NCI-H2227 (cell line): ENCODE results near the gene ZNF341.
"Not testable (repeated sequence)": the region's sequence is repeated elsewhere in the genome, so short reads cannot be mapped to it uniquely, and the experiment has no call there.

Experiments used
- DNase-seq: peaks from one replicate; lab custom pipeline; 2025; ENCODE audit not compliant: unreplicated experiment; lab: John Stamatoyannopoulos, UW

Gene ZNF341

DNA sequence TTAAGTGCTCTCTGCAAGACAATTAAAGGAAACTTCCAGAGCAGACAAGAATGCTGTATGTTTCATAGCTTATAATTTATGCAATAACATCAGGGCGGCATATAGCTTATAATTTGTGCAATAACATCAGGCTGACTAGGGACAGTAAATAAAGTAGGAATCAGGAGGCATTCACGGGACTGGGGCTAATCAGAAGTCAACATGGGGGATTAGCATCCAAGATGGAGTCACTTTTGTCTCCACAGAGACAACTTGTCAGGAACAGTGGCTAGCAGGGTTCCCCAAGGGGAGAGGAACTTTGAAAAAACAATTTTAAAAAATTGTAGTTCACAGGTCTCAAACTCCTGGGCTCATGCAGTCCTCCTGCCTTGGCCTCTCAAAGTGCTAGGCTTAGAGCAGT lies 3.3 kb upstream of the ZNF341 start:
- DNase-seq, result no peak

DNA sequence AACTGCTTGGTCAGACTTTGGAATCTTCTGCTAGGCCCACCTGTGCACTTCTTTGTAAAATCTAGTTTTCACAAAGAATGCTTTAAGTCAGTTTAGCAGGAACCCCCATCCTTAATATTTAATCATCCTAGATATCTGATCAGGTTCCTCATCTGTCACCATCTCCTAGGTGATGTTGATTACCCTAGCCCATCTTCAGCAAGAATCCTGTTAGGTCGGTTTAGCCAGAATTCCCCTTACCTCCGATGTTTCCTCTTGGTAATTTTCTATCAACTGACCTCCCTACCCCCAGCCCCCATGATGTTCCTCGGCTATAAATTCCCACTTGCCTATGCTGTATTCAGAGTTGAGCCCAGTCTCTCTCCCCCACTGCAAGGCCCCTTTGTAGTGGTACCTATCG lies 2.7 kb upstream of the ZNF341 start:
- DNase-seq, result no peak

DNA sequence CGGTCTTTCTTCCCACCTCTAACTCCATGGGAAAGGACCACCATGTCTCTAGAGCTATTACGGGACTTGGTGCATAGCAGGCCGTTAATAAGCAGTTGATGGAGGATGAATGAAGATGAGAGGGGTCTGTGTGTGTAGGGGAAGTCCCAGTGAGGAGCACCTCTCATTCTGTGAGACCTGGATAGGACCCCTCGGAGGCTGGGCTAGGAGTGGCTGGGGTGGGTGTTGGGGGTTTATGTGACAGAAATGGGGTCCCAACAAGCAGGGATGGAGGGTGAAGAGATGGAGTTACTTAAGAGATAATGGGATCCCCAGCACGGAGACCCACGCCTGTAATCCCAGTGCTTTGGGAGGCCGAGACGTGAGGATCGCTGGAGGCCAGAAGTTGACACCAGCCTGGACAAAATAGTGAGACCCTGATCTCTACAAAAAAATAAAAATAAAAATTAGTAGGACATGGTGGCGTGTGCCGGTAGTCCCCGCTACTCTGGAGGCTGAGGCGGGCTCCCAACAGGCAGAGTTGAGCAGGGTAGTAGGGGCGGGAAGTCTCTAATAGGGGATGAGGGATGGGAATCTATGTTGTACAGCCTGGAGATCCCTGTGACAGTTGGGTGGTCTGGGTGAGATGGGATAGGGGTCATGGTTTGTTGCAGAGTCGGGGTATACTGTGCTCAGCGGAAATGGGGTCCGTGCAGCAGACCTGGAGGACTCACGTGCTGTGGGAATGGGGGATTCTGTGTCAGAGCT lies 677 bp upstream of the ZNF341 start:
- DNase-seq, result no peak

DNA sequence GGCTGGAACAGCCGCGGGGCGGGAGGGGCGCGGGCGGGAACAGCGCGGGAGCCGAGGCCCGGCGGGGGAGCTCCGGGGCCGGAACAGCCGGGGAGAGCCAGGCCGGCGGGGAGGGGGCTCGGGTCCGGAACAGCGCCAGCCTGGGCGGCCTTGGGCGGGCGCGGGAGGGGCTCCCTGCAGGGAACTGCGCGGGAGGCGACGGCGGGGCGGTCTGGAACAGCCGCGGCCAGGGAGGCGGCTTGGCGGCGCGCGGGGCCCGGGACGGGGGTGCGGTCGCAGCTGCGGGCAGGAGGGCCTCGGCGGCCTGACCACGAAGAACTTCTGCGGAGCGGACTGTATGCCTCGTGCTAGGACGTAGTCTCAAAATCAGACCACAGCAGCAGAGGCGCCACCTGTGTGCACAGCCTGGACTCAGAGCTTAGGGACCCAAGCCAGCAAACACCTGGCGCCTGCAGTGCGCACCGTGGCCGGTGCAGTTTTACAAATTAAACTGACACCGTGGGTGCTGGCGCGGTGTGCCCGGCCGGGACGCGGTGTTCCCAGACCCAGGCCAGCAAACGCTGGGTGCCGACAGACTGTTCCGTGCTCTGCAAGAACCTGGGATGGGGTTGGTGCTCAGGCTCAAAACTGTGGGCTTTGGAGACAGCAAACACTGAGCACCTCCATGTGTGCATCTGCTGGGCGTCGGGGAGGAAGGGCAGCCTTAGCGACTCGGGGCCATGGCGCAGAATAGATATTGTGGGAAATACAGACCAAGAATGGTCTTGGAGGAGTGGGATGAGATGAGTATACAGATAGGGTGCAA lies 572 bp downstream of the ZNF341 start:
- peak; percentile 99 for DNase-seq

DNA sequence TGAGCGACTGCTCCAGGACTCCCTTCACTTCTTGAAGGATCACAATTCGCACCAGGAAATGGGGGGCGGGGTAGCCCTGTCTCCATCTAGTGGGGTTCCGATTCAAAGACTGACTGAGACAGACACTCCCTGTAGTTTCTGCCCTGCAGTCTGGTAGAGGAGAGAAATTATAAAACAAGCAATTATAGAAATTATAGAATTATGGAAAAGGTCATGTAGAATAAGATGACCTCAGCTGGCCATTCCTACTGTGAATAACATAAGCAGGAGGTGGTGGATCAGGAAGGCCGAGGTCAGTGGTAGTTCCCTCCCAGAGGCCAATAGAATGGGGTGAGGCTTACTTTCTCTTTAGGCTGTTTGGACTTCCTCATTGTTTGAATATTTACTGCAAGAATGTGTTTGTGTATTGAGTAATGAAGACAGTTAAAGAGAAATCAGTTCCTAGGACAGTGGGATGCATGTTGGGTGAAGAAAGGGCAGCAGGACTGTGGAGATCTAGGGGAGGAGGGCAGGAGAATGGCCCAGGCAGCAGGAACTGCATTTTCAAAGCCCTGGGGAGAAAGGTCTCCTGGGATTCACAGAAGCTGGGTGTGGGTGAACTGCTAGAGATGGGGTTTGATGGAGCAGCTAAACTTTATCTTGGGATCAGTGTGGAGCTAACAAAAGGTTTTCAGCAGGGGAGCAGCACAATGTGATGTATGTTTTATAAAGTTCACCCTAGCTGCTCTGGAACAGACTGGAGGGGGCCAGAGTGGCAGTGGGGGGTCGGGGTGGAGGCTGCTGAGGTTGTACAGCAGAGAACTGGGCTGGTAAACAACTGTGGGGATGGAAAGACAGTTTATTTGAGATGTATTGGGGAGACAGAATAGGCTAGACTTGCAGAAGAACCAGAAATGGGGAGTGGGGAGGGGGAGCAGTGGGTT lies 2.1 kb downstream of the ZNF341 start:
- no peak for DNase-seq

DNA sequence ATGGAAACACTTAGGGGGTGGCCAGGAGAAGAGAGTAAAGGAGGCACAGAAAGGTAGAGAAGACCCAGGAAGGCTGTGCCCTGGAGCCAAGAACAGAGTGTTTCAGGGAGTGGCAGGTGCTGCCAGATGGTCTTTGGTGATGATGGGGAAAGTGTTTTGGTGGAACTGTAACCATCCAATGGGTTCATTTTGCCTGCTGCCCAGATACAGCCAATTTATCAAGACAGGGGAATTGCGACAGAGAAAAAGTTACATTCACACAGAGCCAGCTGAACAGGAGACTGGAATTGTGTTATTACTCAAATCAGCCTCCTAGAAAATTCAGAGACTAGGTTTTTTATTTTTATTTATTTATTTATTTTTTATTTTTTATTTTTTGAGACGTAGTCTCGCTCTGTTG lies 5.2 kb downstream of the ZNF341 start:
- no peak for DNase-seq

DNA sequence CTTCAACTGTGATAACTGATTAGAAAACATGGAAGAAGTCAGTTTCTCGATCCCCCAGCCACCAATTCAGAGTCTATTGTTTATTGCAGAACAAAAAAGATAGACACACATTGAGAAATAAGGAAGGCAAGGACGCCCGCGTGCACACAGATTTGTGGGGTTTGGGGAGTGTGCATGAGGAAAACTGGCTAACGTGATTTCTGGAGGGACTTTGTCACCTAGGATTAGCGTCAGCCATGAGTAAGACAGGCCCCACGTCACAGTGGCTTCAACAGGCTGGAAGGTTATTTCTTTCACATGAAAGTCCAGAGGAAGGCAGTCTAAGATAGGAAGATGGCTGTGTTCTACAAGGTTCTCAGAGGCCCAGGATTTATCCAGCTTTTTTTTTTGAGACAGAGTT lies 7.7 kb downstream of the ZNF341 start:
- DNase-seq, result no peak

DNA sequence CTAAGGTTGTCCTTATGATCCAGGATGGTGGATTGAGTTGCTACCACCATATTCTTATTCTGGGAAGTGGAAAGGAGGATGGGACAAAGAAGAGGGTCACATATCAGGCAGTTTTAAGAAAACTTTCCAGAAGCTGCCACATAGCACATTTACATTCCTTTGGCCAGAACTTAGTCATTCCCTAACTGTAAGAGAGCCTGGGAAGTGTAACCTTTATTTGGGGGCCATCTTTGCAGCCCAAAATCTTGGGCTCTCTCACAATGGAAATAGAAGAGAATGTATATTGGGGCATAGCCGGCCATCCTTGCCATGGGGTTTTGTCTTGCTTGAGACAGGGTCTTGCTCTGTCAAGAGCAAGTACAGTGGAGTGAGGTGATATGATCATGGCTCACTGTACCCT lies 8.4 kb downstream of the ZNF341 start:
- DNase-seq, result no peak

DNA sequence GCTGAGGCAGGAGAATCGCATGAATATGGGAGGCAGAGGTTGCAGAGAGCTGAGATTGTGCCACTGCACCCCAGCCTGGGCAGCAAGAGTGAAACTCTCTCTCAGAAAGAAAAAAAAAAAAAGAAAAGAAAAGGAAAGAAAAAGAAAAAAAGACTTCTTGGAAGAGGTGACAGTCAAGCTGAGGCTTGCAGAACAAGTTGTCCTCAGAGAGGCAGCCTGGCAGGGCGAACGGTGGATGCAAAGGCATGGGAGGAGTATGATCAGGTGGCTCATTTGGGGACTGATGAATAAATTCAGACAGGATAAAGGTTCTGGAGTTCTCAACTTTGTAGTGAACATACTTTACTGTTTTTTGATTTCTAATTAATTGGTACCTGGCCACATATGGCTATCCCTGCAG lies 12.4 kb downstream of the ZNF341 start:
- no peak for DNase-seq

DNA sequence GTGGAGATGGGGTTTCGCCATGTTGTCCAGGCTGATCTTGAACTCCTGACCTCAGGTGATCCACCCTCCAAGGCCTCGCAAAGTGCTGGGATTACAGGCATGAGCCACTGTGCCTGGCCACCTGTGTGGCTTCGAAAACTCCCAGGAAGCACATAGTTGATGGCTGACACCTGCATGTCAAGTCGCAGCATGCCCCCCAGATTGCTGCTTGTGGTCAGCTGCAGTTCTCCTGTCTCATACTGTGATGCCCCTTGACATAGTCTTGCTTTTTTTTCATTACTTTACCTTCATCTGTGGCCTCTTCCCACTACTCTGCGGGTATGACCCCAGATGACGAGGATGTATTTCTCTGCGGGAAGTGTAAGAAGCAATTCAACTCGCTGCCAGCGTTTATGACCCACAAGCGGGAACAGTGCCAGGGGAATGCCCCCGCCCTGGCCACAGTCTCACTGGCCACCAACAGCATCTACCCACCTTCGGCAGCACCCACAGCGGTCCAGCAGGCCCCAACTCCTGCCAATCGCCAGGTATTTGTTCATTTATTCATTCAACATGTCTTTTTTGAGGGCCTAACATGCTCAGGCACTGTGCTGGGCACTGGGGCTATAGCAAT lies 13.1 kb downstream of the ZNF341 start:
- DNase-seq, result no peak

DNA sequence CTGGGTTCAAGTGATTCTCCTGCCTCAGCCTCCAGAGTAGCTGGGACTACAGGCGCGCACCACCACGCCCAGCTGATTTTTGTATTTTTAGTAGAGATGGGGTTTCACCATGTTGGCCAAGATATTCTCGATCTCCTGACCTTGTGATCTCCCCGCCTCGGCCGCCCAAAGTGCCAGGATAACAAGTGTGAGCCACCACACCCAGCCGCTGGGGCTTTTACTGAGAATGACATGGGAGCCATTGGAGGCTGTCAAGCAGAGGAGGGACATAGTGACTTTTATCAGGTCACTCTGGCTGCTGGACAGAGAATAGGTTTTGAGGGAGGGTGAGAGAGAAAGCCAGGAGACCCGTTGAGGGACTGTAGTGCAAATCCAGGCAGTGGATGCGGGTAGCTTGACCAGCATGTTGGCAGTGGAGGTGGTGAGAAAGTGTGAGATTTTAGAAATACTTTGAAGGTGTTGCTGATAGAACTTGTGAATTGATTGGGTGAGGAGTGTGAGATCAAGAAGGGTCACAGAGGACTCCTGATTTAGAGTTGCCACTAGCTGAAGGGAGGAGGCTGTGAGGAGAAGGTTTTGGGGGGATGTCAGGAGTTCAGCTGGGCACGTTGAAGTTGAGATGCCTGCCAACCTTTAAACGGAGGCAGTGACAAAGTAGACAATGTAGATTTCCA lies 14.7 kb downstream of the ZNF341 start:
- DNase-seq, result no peak

DNA sequence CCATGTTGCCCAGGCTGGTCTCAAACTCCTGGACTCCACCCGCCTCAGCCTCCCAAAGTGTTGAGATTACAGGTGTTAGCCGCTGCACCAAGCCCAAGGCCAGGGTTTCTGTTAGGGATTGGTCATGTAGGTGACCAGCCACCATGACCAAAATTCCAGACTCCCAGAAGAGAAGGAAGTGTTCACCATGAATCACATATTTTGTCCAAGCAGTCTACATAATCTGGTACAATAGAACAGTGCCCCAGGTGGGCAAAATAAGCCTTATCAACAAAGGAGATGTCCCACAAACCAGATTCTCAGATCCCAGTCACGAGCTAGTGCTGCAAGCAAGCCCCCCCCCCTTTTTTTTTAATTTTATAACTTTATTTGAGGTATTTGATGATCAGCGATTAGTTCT lies 20.0 kb downstream of the ZNF341 start:
- no peak for DNase-seq

DNA sequence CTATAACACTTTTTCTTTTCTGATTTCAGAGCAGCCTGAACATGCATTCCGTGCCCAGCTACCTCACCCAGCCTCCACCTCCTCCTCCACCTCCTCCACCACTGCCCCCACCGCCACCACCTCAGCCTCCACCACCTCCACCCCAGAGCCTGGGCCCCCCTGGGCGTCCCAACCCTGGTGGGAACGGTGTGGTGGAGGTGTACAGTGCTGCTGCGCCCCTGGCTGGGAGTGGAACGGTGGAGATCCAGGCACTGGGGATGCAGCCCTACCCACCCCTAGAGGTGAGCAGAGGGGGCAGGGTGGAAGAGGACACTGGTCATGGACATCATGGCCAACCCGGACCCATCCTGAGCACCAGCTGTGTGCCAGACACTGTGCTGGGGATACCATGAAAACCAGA lies 21.3 kb downstream of the ZNF341 start:
- no peak for DNase-seq

DNA sequence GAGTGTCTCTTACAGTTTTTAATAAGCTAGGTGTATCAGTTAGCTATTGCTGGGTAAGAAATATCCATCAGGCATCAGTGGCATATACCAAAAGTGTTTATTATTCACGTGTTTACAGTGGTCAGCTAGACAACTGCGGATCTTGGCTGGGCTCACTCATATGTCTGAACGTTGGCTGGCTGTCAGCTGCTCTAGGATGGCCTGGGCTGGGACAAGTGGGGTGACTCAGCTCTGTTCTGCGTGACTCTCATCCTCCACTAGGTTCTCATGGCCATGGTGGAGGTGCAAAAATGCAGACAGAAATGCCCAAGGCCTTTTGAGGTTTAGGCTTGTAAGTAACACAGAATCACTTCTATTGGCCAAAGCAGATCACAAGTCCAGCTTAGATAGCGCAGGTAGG lies 22.0 kb downstream of the ZNF341 start:
- no peak for DNase-seq

DNA sequence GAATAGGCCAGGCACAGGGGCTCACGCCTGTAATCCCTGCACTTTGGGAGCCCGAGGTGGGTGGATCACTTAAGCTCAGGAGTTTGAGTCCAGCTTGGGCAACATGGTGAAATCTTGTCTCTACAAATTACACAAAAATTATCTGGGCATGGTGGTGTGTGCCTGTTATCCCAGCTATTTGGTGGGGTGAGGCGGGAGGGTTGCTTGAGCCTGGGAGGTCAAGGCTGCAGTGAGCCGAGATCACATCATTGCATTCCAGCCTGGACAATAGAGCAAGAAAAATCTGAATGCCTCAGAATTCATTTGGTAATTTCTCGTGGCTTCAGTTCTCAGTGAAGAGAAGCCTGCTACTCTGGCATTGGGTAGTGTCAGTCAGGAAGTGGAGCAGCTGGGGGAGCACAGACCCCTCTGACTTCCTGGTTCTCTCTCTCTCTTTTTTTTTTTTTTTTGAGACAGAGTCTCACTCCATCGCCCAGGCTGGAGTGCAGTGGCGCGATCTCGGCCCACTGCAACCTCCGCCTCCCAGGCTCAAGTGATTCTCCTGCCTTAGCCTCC lies 24.2 kb downstream of the ZNF341 start:
- not testable (repeated sequence) for DNase-seq

DNA sequence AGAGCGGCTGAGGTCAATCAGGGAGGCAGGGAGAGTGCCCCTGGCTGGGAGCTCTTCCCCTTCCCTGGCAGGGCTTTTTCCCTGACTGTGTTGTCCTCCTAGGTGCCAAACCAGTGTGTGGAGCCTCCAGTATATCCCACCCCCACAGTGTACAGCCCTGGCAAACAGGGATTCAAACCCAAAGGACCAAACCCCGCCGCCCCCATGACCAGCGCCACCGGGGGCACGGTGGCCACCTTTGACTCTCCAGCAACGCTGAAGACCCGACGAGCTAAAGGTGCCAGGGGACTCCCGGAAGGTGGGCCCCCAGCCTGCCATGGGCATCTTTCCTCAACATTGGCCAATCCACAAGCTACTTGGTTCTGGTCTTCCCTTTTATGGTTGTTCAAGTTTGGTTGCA lies 25.2 kb downstream of the ZNF341 start:
- DNase-seq, result no peak

DNA sequence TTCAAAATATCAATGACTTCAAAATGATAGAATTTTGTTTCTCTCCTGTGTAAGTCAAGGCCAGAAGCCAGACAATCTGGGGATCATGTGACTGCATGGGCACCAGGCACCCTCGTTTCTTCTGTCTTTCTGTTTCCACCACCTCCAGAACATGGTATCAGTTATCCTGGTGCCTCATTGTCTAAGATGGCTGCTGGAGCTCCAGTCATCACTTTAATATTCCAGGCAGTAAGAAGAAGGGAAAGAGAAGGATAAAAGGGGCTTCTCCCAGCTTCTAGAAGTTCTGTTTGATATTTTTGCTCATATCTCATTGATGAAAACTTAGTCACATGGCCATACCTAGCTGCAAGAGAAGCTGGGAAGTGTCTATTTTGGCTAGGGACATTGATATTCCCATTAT lies 25.7 kb downstream of the ZNF341 start:
- DNase-seq, result no peak

DNA sequence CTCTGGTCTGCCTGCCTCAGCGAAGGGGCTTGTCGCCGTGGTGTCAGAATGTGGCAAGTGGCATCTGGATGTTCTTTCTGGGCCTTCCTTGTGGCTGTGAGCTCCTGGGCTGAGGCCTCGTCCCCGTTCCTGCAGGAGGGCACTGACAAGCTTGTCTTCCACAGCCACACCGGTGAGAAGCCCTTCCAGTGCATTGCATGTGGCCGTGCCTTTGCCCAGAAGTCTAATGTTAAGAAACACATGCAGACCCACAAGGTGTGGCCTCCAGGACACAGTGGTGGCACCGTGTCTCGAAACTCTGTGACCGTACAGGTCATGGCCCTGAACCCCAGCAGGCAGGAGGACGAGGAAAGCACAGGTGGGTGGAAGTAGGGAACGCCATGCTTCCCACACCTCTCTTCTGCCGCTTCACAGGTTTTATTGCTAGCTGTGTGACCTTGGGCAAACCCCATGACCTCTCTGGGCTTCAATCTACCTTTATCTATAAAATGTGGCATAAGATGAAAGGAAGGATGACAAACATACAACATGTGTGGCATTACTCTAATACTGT lies 30.0 kb downstream of the ZNF341 start:
- no peak for DNase-seq

DNA sequence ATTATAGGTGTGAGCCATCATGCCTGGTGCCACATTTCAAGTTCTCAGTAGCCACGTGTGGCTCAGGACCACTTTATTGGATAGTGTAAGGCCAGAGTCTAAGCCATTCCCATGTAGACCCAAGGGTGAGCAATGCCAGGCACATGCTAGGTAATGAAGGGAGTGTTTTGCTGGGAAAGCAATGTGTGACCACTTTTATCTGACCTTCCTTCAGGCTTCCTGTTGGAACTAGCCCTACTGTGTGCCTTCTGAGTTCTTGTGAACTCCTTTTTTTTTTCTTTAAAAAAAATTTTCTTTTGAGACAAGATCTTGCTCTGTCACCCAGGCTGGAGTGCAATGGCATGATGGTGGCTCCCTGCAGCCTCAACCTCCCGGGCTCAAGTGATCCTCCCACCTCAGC lies 33.3 kb downstream of the ZNF341 start:
- DNase-seq, result no peak

DNA sequence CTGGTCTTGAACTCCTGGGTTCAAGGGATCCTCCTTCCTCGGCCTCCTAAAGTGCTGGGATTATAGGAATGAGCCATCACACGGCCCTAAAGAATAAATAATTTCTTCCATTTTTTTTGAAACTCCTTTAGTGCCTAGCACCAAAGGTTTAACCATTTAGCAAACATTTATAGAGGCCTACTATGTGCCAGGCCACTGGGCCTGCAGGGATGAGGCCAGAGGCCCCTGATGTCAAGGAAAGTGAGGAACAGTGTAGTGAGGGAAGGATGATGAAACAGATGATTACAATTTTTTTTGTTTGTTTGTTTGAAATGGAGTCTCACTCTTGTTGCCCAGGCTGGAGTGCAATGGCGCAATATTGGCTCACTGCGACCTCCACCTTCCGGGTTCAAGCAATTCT lies 33.8 kb downstream of the ZNF341 start:
- no peak for DNase-seq
